ENCODE results near the gene EXOSC10. TPM values are rescaled to one million over a fixed set of nuclear protein-coding genes. Genes with fewer than 3 reads are reported as not detected.
A peak's percentile ranks its signal among the peaks of the same experiment; 100 is the strongest.

Gene EXOSC10
- total RNA-seq, 1 experiment from 2014 or later = 93.1 TPM

GRCh38 chr1:11134898-11135266 is 35.2 kb upstream of the EXOSC10 start:
- in situ Hi-C loops (cut with HindIII; ENCODE audit: low pct_unique_long_range_greater_than_20kb, low sequenced_read_pairs) (loop anchor here (5.0 kb wide), 1 partner anchor 38 kb away; the partner anchor contains the start of gene EXOSC10), intact Hi-C loops (cut with micrococcal nuclease; ENCODE audit: unreplicated experiment) (no loop called here)
- Histone ChIP-seq H3K27me3 (ENCODE audit: control insufficient read depth, insufficient read depth, low read length) (no peaks in the 10 kb centered on the region), H3K4me1 (ENCODE audit: control insufficient read depth, insufficient read depth, low read length) (peaks cover 29% of the 10 kb centered on the region), H3K36me3 (ENCODE audit: control insufficient read depth, insufficient read depth, low read length) (peaks cover 16% of the 10 kb centered on the region), H3K9me3 (ENCODE audit: control insufficient read depth, insufficient read depth, low read depth, low read length) (no peaks in the 10 kb centered on the region), H3K27ac (ENCODE audit: low read length) (peak overlapping the region; percentile 89), H3K4me3 (ENCODE audit: low read depth in 2 of 2, low read length in 2 of 2) (no peak overlapping the region)
- ATAC-seq (peak; percentile 56), DNase-seq (ENCODE audit: low read depth, low spot score) (no peak)
- ChIA-PET CTCF (no interaction called here), POLR2A (interaction anchor here (0.6 to 0.7 kb wide), 2 partner anchors 45 to 254 kb away, joined by 3 read pairs; no protein-coding TSS in a partner anchor)
- TF ChIP-seq REST (IDR thresholded peaks at IDR 0.05; ENCODE audit: insufficient read depth in 1 of 2, low read depth in 2 of 2, low read length in 1 of 2) (no peak), POLR2AphosphoS5 (IDR thresholded peaks at IDR 0.05; ENCODE audit: low read depth, low read length) (no peak), CTCF (IDR thresholded peaks at IDR 0.05) (no peak), SIN3A (IDR thresholded peaks at IDR 0.05; ENCODE audit: borderline replicate concordance, insufficient read depth, low read depth, low read length) (no peak), TCF7L2 (IDR thresholded peaks at IDR 0.05; ENCODE audit: low read depth, low read length) (no peak)
- BruUV-seq (replicated peaks) = no TSS peak

GRCh38 chr1:11134251-11134897 is 34.7 kb upstream of the EXOSC10 start:
- no peaks in the 10 kb centered on the region for H3K9me3 ChIP-seq (ENCODE audit: control insufficient read depth, insufficient read depth, low read depth, low read length)
- intact Hi-C loops (cut with micrococcal nuclease; ENCODE audit: unreplicated experiment) = no loop called here
- peak; percentile 93 for ATAC-seq
- H3K36me3 ChIP-seq (ENCODE audit: control insufficient read depth, insufficient read depth, low read length) = peaks cover 20% of the 10 kb centered on the region
- POLR2A ChIA-PET = no interaction called here
- H3K4me1 ChIP-seq (ENCODE audit: control insufficient read depth, insufficient read depth, low read length) = peaks cover 29% of the 10 kb centered on the region
- H3K27me3 ChIP-seq (ENCODE audit: control insufficient read depth, insufficient read depth, low read length) = no peaks in the 10 kb centered on the region
- no peak for DNase-seq (ENCODE audit: low read depth, low spot score)
- TF ChIP-seq POLR2AphosphoS5 (IDR thresholded peaks at IDR 0.05; ENCODE audit: low read depth, low read length) (peak; percentile 46; the same call in 1 of the 2 replicates), TCF7L2 (IDR thresholded peaks at IDR 0.05; ENCODE audit: low read depth, low read length) (peak; percentile 79), REST (IDR thresholded peaks at IDR 0.05; ENCODE audit: insufficient read depth in 1 of 2, low read depth in 2 of 2, low read length in 1 of 2) (no peak), SIN3A (IDR thresholded peaks at IDR 0.05; ENCODE audit: borderline replicate concordance, insufficient read depth, low read depth, low read length) (no peak), CTCF (IDR thresholded peaks at IDR 0.05) (no peak)
- CTCF ChIA-PET = interaction anchor here (0.7 kb wide), 1 partner anchor 53 kb away, joined by 3 read pairs; no protein-coding TSS in a partner anchor
- in situ Hi-C loops (cut with HindIII; ENCODE audit: low pct_unique_long_range_greater_than_20kb, low sequenced_read_pairs) = loop anchor here (5.0 kb wide), 1 partner anchor 37 kb away; the partner anchor contains the start of gene EXOSC10
- no peak overlapping the region for H3K4me3 ChIP-seq (ENCODE audit: low read depth in 2 of 2, low read length in 2 of 2)
- no TSS peak for BruUV-seq (replicated peaks)
- peak overlapping the region; percentile 92 for H3K27ac ChIP-seq (ENCODE audit: low read length)
